Neural cell (in vitro differentiated cells): ENCODE measurements around the gene CHKB. TPM values are rescaled to one million over a fixed set of nuclear protein-coding genes. Genes with fewer than 3 reads are reported as not detected.

Experiments
- H2AFZ ChIP-seq: fragments of 200-600, 300-800 bp; sonication (generic), shearing (Covaris generic); 2 replicates; pipeline ENCODE4 v1.6.0; 2014; ENCODE audit warnings: low read depth, mild to moderate bottlenecking, antibody characterized with exemption, low read length, moderate library complexity
- H3F3A ChIP-seq: fragments of 200-600 bp; shearing (Covaris generic); 2 replicates; pipeline ENCODE4 v1.6.1; 2016; ENCODE audit warnings: mild to moderate bottlenecking, moderate library complexity, mixed read lengths, antibody characterized with exemption, low read length; ENCODE audit not compliant: insufficient read depth, poor library complexity, severe bottlenecking
- H3K27ac ChIP-seq: fragments of 200-600, 300-800 bp; sonication (generic), shearing (Covaris generic); 2 replicates; pipeline ENCODE4 v1.5.1; 2014; ENCODE audit warnings: mild to moderate bottlenecking, low read length, moderate library complexity
- H3K27me3 ChIP-seq: fragments of 300-800, 200-600 bp; sonication (generic), shearing (Covaris generic); 2 replicates; pipeline ENCODE4 v1.6.0; 2014; ENCODE audit warnings: mild to moderate bottlenecking, low read depth, low read length, moderate library complexity; ENCODE audit not compliant: insufficient read depth
- H3K36me3 ChIP-seq: fragments of 300-800, 200-600 bp; sonication (generic), shearing (Covaris generic); 2 replicates; pipeline ENCODE4 v1.5.1; 2014; ENCODE audit warnings: mild to moderate bottlenecking, antibody characterized with exemption, low read length, moderate library complexity; ENCODE audit not compliant: insufficient read depth
- H3K4me2 ChIP-seq: fragments of 300-800, 200-600 bp; sonication (generic), shearing (Covaris generic); 2 replicates; pipeline ENCODE4 v1.6.0; 2014; ENCODE audit warnings: mild to moderate bottlenecking, low read length
- H3K4me3 ChIP-seq: fragments of 300-800, 200-600 bp; sonication (generic), shearing (Covaris generic); 2 replicates; pipeline ENCODE4 v1.5.1; 2014; ENCODE audit warnings: mild to moderate bottlenecking, low read length, moderate library complexity
- H3K79me2 ChIP-seq: fragments of 200-600 bp; shearing (Covaris generic); replicated peaks from 2 replicates; pipeline ENCODE4 v1.6.0; 2014; ENCODE audit warnings: mild to moderate bottlenecking, low read length, moderate library complexity; ENCODE audit not compliant: insufficient read depth
- H3K9ac ChIP-seq: fragments of 300-800, 200-600 bp; sonication (generic), shearing (Covaris generic); 2 replicates; pipeline ENCODE4 v1.6.1; 2016; ENCODE audit warnings: mild to moderate bottlenecking, low read length, mixed read lengths
- H3K9me2 ChIP-seq: fragments of 200-600 bp; shearing (Covaris generic); 2 replicates; pipeline ENCODE4 v1.6.1; 2016; ENCODE audit warnings: mild to moderate bottlenecking, low read length, mixed read lengths; ENCODE audit not compliant: insufficient read depth
- H3K9me3 ChIP-seq: fragments of 200-600, 300-800 bp; sonication (generic), shearing (Covaris generic); 2 replicates; pipeline ENCODE4 v1.6.1; 2016; ENCODE audit warnings: mild to moderate bottlenecking, mixed run types, low read length, moderate library complexity, mixed read lengths
- H4K20me1 ChIP-seq: fragments of 200-600 bp; shearing (Covaris generic); 2 replicates; pipeline ENCODE4 v1.6.1; 2016; ENCODE audit warnings: mild to moderate bottlenecking, mixed run types; ENCODE audit not compliant: insufficient read depth
- CTCF ChIP-seq: fragments of 450-650 bp; IDR thresholded peaks from 2 replicates; pipeline ENCODE4 v1.5.1; 2014; ENCODE audit warnings: antibody characterized with exemption, mild to moderate bottlenecking, moderate library complexity; ENCODE audit not compliant: poor library complexity, severe bottlenecking
- EP300 ChIP-seq: fragments of 450-650 bp; conservative IDR thresholded peaks from 2 replicates; pipeline ENCODE4 v1.6.1; 2014; ENCODE audit warnings: antibody characterized with exemption, mild to moderate bottlenecking, moderate library complexity; ENCODE audit not compliant: poor library complexity, severe bottlenecking
- EZH2 ChIP-seq: fragments of 200-600, 300-800 bp; shearing (Covaris generic), sonication (generic); IDR thresholded peaks from 2 replicates; pipeline ENCODE4 v1.6.1; 2014; ENCODE audit warnings: antibody characterized with exemption, low read length, borderline replicate concordance, mild to moderate bottlenecking; ENCODE audit not compliant: insufficient read depth, poor library complexity, severe bottlenecking
- MXI1 ChIP-seq: fragments of 450-650 bp; conservative IDR thresholded peaks from 2 replicates; pipeline ENCODE4 v1.6.1; 2014; ENCODE audit warnings: antibody characterized with exemption, mild to moderate bottlenecking; ENCODE audit not compliant: poor library complexity, severe bottlenecking
- POLR2AphosphoS5 ChIP-seq: IDR thresholded peaks from 2 replicates; pipeline ENCODE4 v1.6.1; 2012
- RAD21 ChIP-seq: fragments of 450-650 bp; conservative IDR thresholded peaks from 2 replicates; pipeline ENCODE4 v1.6.1; 2014; ENCODE audit warnings: antibody characterized with exemption, mild to moderate bottlenecking, moderate library complexity
- REST ChIP-seq: IDR thresholded peaks from 2 replicates; pipeline ENCODE4 v1.6.1; 2012; ENCODE audit warnings: borderline replicate concordance
- SMC3 ChIP-seq: fragments of 450-650 bp; conservative IDR thresholded peaks from 2 replicates; pipeline ENCODE4 v1.6.1; 2014; ENCODE audit warnings: antibody characterized with exemption, mild to moderate bottlenecking, moderate library complexity; ENCODE audit not compliant: poor library complexity
- TAF1 ChIP-seq: IDR thresholded peaks from 2 replicates; pipeline ENCODE4 v1.6.1; 2012; ENCODE audit warnings: low read depth
- polyA plus RNA-seq: library from polyadenylated mRNA; depleted of rRNA; stranded (reverse); fragments of >200 nt; gene quantifications from 2 replicates; pipeline ENCODE4 v1.2.3, GENCODE V29; 2014

The CHKB gene
- polyA plus RNA-seq, 1 donor from 2014 or later: 173 TPM

GRCh38 chr22:50529416-50529896 lies 53.2 kb downstream of the CHKB start:
- Histone ChIP-seq H3K36me3 (no peaks in the 10 kb centered on the region), H2AFZ (no peak overlapping the region), H3K27ac (no peak overlapping the region), H3K9ac (no peak overlapping the region), H3K9me2 (no peaks in the 10 kb centered on the region), H3F3A (no peaks in the 10 kb centered on the region), H3K4me3 (no peak overlapping the region), H3K27me3 (peaks cover 34% of the 10 kb centered on the region), H4K20me1 (no peaks in the 10 kb centered on the region), H3K9me3 (no peaks in the 10 kb centered on the region), H3K79me2 (no peaks in the 10 kb centered on the region), H3K4me2 (no peak overlapping the region)
- TF ChIP-seq TAF1 (no peak), EP300 (no peak), SMC3 (no peak), EZH2 (no peak), RAD21 (no peak), CTCF (no peak), MXI1 (no peak), POLR2AphosphoS5 (no peak), REST (no peak)

Other genes with a start within 250 kb of the CHKB start
- 84.6 and 85.4 TPM in 2 replicates for gene PPP6R2, start 239.5 kb downstream of the CHKB start, polyA plus RNA-seq
- 58.9 and 90.1 TPM in 2 replicates for gene SBF1, start 107.8 kb downstream of the CHKB start, polyA plus RNA-seq
- not detected in 2 replicates for gene ADM2, start 101.3 kb downstream of the CHKB start, polyA plus RNA-seq
- gene MIOX, start 96.0 kb downstream of the CHKB start, polyA plus RNA-seq: not detected in 2 replicates
- 76.5 and 85.2 TPM in 2 replicates for gene LMF2, start 75.1 kb downstream of the CHKB start, polyA plus RNA-seq
- gene NCAPH2, start 74.6 kb downstream of the CHKB start, polyA plus RNA-seq: 76.8 and 81.1 TPM in 2 replicates
- gene SCO2, start 57.3 kb downstream of the CHKB start, polyA plus RNA-seq: 8.1 and 9.6 TPM in 2 replicates
- 0.54 and 0.87 TPM in 2 replicates for gene TYMP, start 52.8 kb downstream of the CHKB start, polyA plus RNA-seq
- gene KLHDC7B, start 37.0 kb downstream of the CHKB start, polyA plus RNA-seq: not detected in 2 replicates
- gene SYCE3, start 19.9 kb downstream of the CHKB start, polyA plus RNA-seq: not detected in 2 replicates
- gene CPT1B, start 4.4 kb downstream of the CHKB start, polyA plus RNA-seq: 72.4 and 75.1 TPM in 2 replicates
- gene MAPK8IP2, start 17.9 kb upstream of the CHKB start, polyA plus RNA-seq: 48.0 and 54.5 TPM in 2 replicates
- 32.5 and 41.4 TPM in 2 replicates for gene ARSA, start 45.3 kb upstream of the CHKB start, polyA plus RNA-seq
- gene SHANK3, start 90.0 kb upstream of the CHKB start, polyA plus RNA-seq: 5.5 and 6.3 TPM in 2 replicates
- not detected in 2 replicates for gene ACR, start 155.4 kb upstream of the CHKB start, polyA plus RNA-seq
- 26.2 and 29.1 TPM in 2 replicates for gene RABL2B, start 200.8 kb upstream of the CHKB start, polyA plus RNA-seq